Fibroblast of pulmonary artery (primary cell): ENCODE data around the gene IGF1.

Experiments used
- DNase-seq: peaks from one replicate; pipeline ENCODE4 v3.0.0-alpha.2; 2010; ENCODE audit warnings: low read depth
- H3K4me3 ChIP-seq: replicated peaks from 2 replicates; pipeline ENCODE4 v1.5.1; 2011; ENCODE audit warnings: low read depth, mild to moderate bottlenecking, control low read depth, low read length, moderate library complexity
- CTCF ChIP-seq: IDR thresholded peaks from 2 replicates; pipeline ENCODE4 v1.5.1; 2011; ENCODE audit warnings: mild to moderate bottlenecking, control low read depth, low read length, inconsistent platforms; ENCODE audit errors: missing control alignments

IGF1 gene

GRCh38 chr12:102484017-102484416 is 3.7 kb upstream of the IGF1 start:
- DNase-seq = no peak
- TF ChIP-seq CTCF = no peak
- H3K4me3 ChIP-seq = peak overlapping the region; percentile 20

- H3K4me3 ChIP-seq = no peak overlapping the region
- no peak for TF ChIP-seq CTCF
- DNase-seq = no peak
Measured at GRCh38 chr12:102483466-102483865, 3.1 kb upstream of the IGF1 start.

- no peak for DNase-seq
- TF ChIP-seq CTCF = no peak
- no peak overlapping the region for H3K4me3 ChIP-seq
Measured at GRCh38 chr12:102481705-102482425, 1.5 kb upstream of the IGF1 start.

GRCh38 chr12:102479939-102480338 is 424 bp downstream of the IGF1 start:
- no peak for TF ChIP-seq CTCF
- DNase-seq = no peak
- H3K4me3 ChIP-seq = no peak overlapping the region

GRCh38 chr12:102479099-102479885 is 1.1 kb downstream of the IGF1 start:
- no peak for TF ChIP-seq CTCF
- no peak for DNase-seq
- H3K4me3 ChIP-seq = no peak overlapping the region

- no peak overlapping the region for H3K4me3 ChIP-seq
- no peak for DNase-seq
- no peak for TF ChIP-seq CTCF
Measured at GRCh38 chr12:102478405-102479098, 1.8 kb downstream of the IGF1 start.
